H9 (cell line): ENCODE measurements around the gene PPP1R14C. TPM values are rescaled to one million over a fixed set of nuclear protein-coding genes. Genes with fewer than 3 reads are reported as not detected.

Source experiments
- DNase-seq: peaks from one replicate; pipeline ENCODE4 v3.0.0-alpha.2; 2017
- H2AFZ ChIP-seq: one replicate; pipeline ENCODE4 v1.6.1; 2013; ENCODE audit warnings: mild to moderate bottlenecking, low read length, control low read depth, moderate library complexity
- H2AK5ac ChIP-seq: 2 replicates; pipeline ENCODE4 v1.6.1; 2013; ENCODE audit warnings: low read length, control low read depth, mixed read lengths; ENCODE audit not compliant: insufficient read length
- H2BK120ac ChIP-seq: one replicate; pipeline ENCODE4 v1.6.1; 2013; ENCODE audit warnings: low read depth, mild to moderate bottlenecking, low read length, control low read depth, inconsistent platforms; ENCODE audit not compliant: poor library complexity, severe bottlenecking
- H2BK12ac ChIP-seq: 2 replicates; pipeline ENCODE4 v1.6.1; 2013; ENCODE audit warnings: low read length, control low read depth, mixed read lengths, low read depth; ENCODE audit not compliant: insufficient read length
- H2BK15ac ChIP-seq: 2 replicates; pipeline ENCODE4 v1.6.1; 2013; ENCODE audit warnings: low read depth, low read length, control low read depth
- H2BK20ac ChIP-seq: one replicate; pipeline ENCODE4 v1.6.1; 2013; ENCODE audit warnings: low read depth, mild to moderate bottlenecking, low read length, control low read depth, inconsistent platforms; ENCODE audit not compliant: poor library complexity, severe bottlenecking
- H2BK5ac ChIP-seq: 2 replicates; pipeline ENCODE4 v1.6.1; 2013; ENCODE audit warnings: low read length, control low read depth, mixed read lengths; ENCODE audit not compliant: insufficient read length
- H3K14ac ChIP-seq: 2 replicates; pipeline ENCODE4 v1.6.1; 2013; ENCODE audit warnings: low read length, control low read depth; ENCODE audit not compliant: insufficient read depth
- H3K18ac ChIP-seq: 2 replicates; pipeline ENCODE4 v1.6.1; 2013; ENCODE audit warnings: low read depth, mild to moderate bottlenecking, mixed read lengths, low read length, control low read depth; ENCODE audit not compliant: insufficient read length
- H3K23ac ChIP-seq: 2 replicates; pipeline ENCODE4 v1.6.1; 2013; ENCODE audit warnings: low read length, control low read depth, mixed read lengths, low read depth; ENCODE audit not compliant: insufficient read length
- H3K23me2 ChIP-seq: 2 replicates; pipeline ENCODE4 v1.6.1; 2013; ENCODE audit warnings: low read depth, mild to moderate bottlenecking, mixed read lengths, low read length, control low read depth; ENCODE audit not compliant: insufficient read length, poor library complexity, severe bottlenecking
- H3K27ac ChIP-seq: 2 replicates; pipeline ENCODE4 v1.5.1; 2013; ENCODE audit warnings: low read length, control low read depth, mixed read lengths, low read depth; ENCODE audit not compliant: insufficient read length
- H3K27me3 ChIP-seq: 2 replicates; pipeline ENCODE4 v1.6.1; 2013; ENCODE audit warnings: low read length, control low read depth, inconsistent platforms; ENCODE audit not compliant: insufficient read depth
- H3K4ac ChIP-seq: 2 replicates; pipeline ENCODE4 v1.6.1; 2013; ENCODE audit warnings: low read depth, mild to moderate bottlenecking, control low read depth, inconsistent platforms, low read length, moderate library complexity
- H3K4me1 ChIP-seq: 2 replicates; pipeline ENCODE4 v1.6.1; 2013; ENCODE audit warnings: low read length, control low read depth, inconsistent platforms; ENCODE audit not compliant: insufficient read depth
- H3K4me2 ChIP-seq: 2 replicates; pipeline ENCODE4 v1.6.1; 2013; ENCODE audit warnings: low read length, control low read depth, mixed read lengths; ENCODE audit not compliant: insufficient read length, insufficient read depth
- H3K56ac ChIP-seq: 2 replicates; pipeline ENCODE4 v1.6.1; 2013; ENCODE audit warnings: low read depth, mild to moderate bottlenecking, mixed read lengths, low read length, control low read depth; ENCODE audit not compliant: insufficient read length
- H3K79me1 ChIP-seq: 2 replicates; pipeline ENCODE4 v1.6.1; 2013; ENCODE audit warnings: low read depth, mild to moderate bottlenecking, moderate library complexity, low read length, control low read depth, inconsistent platforms; ENCODE audit not compliant: insufficient read depth, poor library complexity, severe bottlenecking
- H3K79me2 ChIP-seq: 2 replicates; pipeline ENCODE4 v1.6.1; 2013; ENCODE audit warnings: low read length, control low read depth, inconsistent platforms; ENCODE audit not compliant: insufficient read depth
- H3K9ac ChIP-seq: 2 replicates; pipeline ENCODE4 v1.6.1; 2013; ENCODE audit warnings: low read length, control low read depth, mixed read lengths; ENCODE audit not compliant: insufficient read length; ENCODE audit errors: extremely low read depth
- H3K9me3 ChIP-seq: one replicate; pipeline ENCODE4 v1.6.1; 2013; ENCODE audit warnings: low read depth, low read length, inconsistent platforms; ENCODE audit not compliant: control insufficient read depth
- H3T11ph ChIP-seq: one replicate; pipeline ENCODE4 v1.6.1; 2013; ENCODE audit warnings: mild to moderate bottlenecking, low read length, control low read depth, inconsistent platforms
- H4K20me1 ChIP-seq: one replicate; pipeline ENCODE4 v1.6.1; 2013; ENCODE audit not compliant: control insufficient read depth, insufficient read length, insufficient read depth
- H4K5ac ChIP-seq: 2 replicates; pipeline ENCODE4 v1.6.1; 2013; ENCODE audit warnings: low read depth, mild to moderate bottlenecking, mixed read lengths, low read length, control low read depth; ENCODE audit not compliant: insufficient read length
- H4K8ac ChIP-seq: replicated peaks from 2 replicates; pipeline ENCODE4 v1.6.1; 2013; ENCODE audit warnings: low read length, control low read depth, mixed read lengths, low read depth; ENCODE audit not compliant: insufficient read length
- H4K91ac ChIP-seq: 2 replicates; pipeline ENCODE4 v1.6.1; 2013; ENCODE audit warnings: low read depth, mild to moderate bottlenecking, moderate library complexity, mixed read lengths, low read length, control low read depth; ENCODE audit not compliant: insufficient read length
- H3K27ac Mint-ChIP-seq, 3 experiments: 2 replicates in 2 of 3; 3 replicates in 1 of 3; pipeline ENCODE4 v1.8.0; 2020 to 2021; ENCODE audit warnings: mixed read lengths in 3 of 3, mild to moderate bottlenecking in 1 of 3, moderate library complexity in 1 of 3
- H3K27me3 Mint-ChIP-seq: 2 replicates; pipeline ENCODE4 v1.8.0; 2021; ENCODE audit warnings: low read depth, mild to moderate bottlenecking, moderate library complexity, mixed read lengths
- H3K36me3 Mint-ChIP-seq, 3 experiments: 2 replicates in 2 of 3; 3 replicates in 1 of 3; pipeline ENCODE4 v1.8.0; 2020 to 2021; ENCODE audit warnings: low read depth in 3 of 3, mixed read lengths in 3 of 3; ENCODE audit not compliant: insufficient read depth in 1 of 3
- H3K4me1 Mint-ChIP-seq, 2 experiments: 2 replicates each; pipeline ENCODE4 v1.8.0; 2020; ENCODE audit warnings: mixed read lengths in 2 of 2
- H3K4me3 Mint-ChIP-seq, 2 experiments: 2 replicates in 1 of 2; 3 replicates in 1 of 2; pipeline ENCODE4 v1.8.0; 2020 to 2021; ENCODE audit warnings: mild to moderate bottlenecking in 2 of 2, mixed read lengths in 2 of 2, moderate library complexity in 1 of 2
- H3K9me3 Mint-ChIP-seq, 2 experiments: 2 replicates in 1 of 2; 3 replicates in 1 of 2; pipeline ENCODE4 v1.8.0; 2020; ENCODE audit warnings: mild to moderate bottlenecking in 2 of 2, mixed read lengths in 2 of 2, moderate library complexity in 1 of 2
- CTCF ChIP-seq: fragments of 200-600 bp; sonication (generic); conservative IDR thresholded peaks from 3 replicates; pipeline ENCODE4 v1.8.0; 2021; ENCODE audit warnings: antibody characterized with exemption, mild to moderate bottlenecking
- WGBS: extraction: QIAGEN DNeasy Blood & Tissue Kit; methylation state at CpG from one replicate; pipeline ENCODE4 v1.1.7; 2013; ENCODE audit warnings: missing lambda C conversion rate, low lambda C conversion rate, mixed read lengths; ENCODE audit not compliant: insufficient read length; ENCODE audit errors: extremely low coverage; 5-methylcytosine and 5-hydroxymethylcytosine counted together
- total RNA-seq: library from RNA; stranded (reverse); gene quantifications from 2 replicates; pipeline ENCODE4 v1.2.1, GENCODE V29; 2021

PPP1R14C gene
- total RNA-seq, 1 experiment from 2014 or later: 0.37 TPM

- Histone ChIP-seq H2BK5ac (no peak overlapping the region), H3K9me3 (no peaks in the 10 kb centered on the region), H4K5ac (no peak overlapping the region), H3K79me1 (no peaks in the 10 kb centered on the region), H2AFZ (no peak overlapping the region), H3K9ac (no peak overlapping the region), H3K4ac (no peak overlapping the region), H3K14ac (no peak overlapping the region), H3K56ac (no peak overlapping the region), H2AK5ac (no peak overlapping the region), H3K4me2 (no peak overlapping the region), H3K4me1 (no peaks in the 10 kb centered on the region), H3T11ph (no peak overlapping the region), H3K27ac (no peak overlapping the region), H4K20me1 (no peaks in the 10 kb centered on the region), H3K23me2 (no peaks in the 10 kb centered on the region), H2BK15ac (no peak overlapping the region), H3K27me3 (no peaks in the 10 kb centered on the region), H3K79me2 (no peaks in the 10 kb centered on the region), H3K23ac (no peak overlapping the region), H2BK120ac (no peak overlapping the region), H2BK12ac (no peak overlapping the region), H2BK20ac (no peak overlapping the region), H3K18ac (no peak overlapping the region), H4K91ac (no peak overlapping the region), H4K8ac (no peak overlapping the region)
- no CpG with 5 or more reads among the region's 8 CpGs for WGBS
- no peak overlapping the region for H3K27ac Mint-ChIP-seq
- H3K27me3 Mint-ChIP-seq: peaks cover 9% of the 10 kb centered on the region
- no peaks in the 10 kb centered on the region for H3K36me3 Mint-ChIP-seq
- DNase-seq: no peak
- H3K4me1 Mint-ChIP-seq: peaks cover 1 to 6% of the 10 kb centered on the region in 2 experiments
- H3K9me3 Mint-ChIP-seq: no peaks in the 10 kb centered on the region; a peak in 1 of 5 replicates
- TF ChIP-seq CTCF: no peak
- H3K4me3 Mint-ChIP-seq: no peak overlapping the region
Measured at GRCh38 chr6:150256618-150257272, 113.9 kb downstream of the PPP1R14C start.
